Measurements from ENCODE around the gene CDC123. TPM values are rescaled to one million over a fixed set of nuclear protein-coding genes. Genes with fewer than 3 reads are reported as not detected.
A peak's percentile ranks its signal among the peaks of the same experiment; 100 is the strongest.
"Not testable (repeated sequence)": the region's sequence is repeated elsewhere in the genome, so short reads cannot be mapped to it uniquely, and the experiment has no call there.

CDC123 gene
- total and polyA plus RNA-seq, 12 donors = 41.1 to 119 (median 55.7) TPM

GRCh38 chr10:12221323-12222298 lies 25.6 kb downstream of the CDC123 start:
- H3K36me3 ChIP-seq (replicated peaks in 1 of 2) = peaks cover 0 to 38% of the 10 kb centered on the region in 2 donors
- 91 to 96% (median 93%) methylated on average over 10 of the region's 10 CpGs for WGBS, 4 donors

DNA sequence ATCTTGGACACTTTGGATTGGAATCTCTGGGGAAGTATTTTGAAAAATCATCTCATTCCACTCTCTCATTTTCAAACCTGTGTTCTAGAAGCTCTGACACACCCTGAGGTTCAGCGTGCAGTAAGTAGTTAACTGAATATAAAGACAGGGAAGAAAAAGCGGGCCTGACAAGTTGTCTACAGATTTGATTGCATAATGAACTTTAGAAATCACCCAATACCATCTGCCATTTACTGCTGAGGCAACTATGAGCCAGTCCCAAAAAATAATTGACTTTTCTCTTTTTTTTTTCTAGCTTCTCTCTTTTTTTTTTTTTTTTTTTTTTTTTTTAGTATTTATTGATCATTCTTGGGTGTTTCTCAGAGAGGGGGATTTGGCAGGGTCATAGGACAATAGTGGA lies 29.5 kb downstream of the CDC123 start:
- TF ChIP-seq POLR2A (IDR thresholded peaks at IDR 0.05) (no peak), CTCF (IDR thresholded peaks at IDR 0.05) (no peak)
- Histone ChIP-seq H3K27me3 (no peaks in the 10 kb centered on the region), H3K4me3 (no peak overlapping the region), H3K27ac (no peak overlapping the region), H3K36me3 (replicated peaks in 1 of 2) (peaks cover 0 to 19% of the 10 kb centered on the region in 2 donors), H3K4me1 (replicated peaks in 1 of 2) (no peaks in the 10 kb centered on the region), H3K9me3 (replicated peaks in 1 of 3) (no peaks in the 10 kb centered on the region)
- DNase-seq = no peak
- intact Hi-C loops (cut with DNase I) = no loop called here
- 92 to 98% (median 96%) methylated on average over 2 of the region's 2 CpGs for WGBS, 4 donors

More at GRCh38 chr10:12221323-12222298, 25.6 kb downstream of the CDC123 start:
- no peak for TF ChIP-seq POLR2A (IDR thresholded peaks at IDR 0.05)
- TF ChIP-seq CTCF (IDR thresholded peaks at IDR 0.05) = no peak
- Histone ChIP-seq H3K9me3 (replicated peaks in 1 of 3) (no peaks in the 10 kb centered on the region), H3K4me3 (no peak overlapping the region), H3K27me3 (no peaks in the 10 kb centered on the region), H3K27ac (no peak overlapping the region), H3K4me1 (replicated peaks in 1 of 2) (no peaks in the 10 kb centered on the region)
- intact Hi-C loops (cut with DNase I) = no loop called here
- no peak for DNase-seq

GRCh38 chr10:12226438-12226837 lies 30.4 kb downstream of the CDC123 start:
- DNase-seq; intact Hi-C loops (cut with DNase I); H3K27ac ChIP-seq; H3K4me3 ChIP-seq; H3K27me3 ChIP-seq; H3K4me1 ChIP-seq (replicated peaks in 1 of 2); H3K9me3 ChIP-seq (replicated peaks in 1 of 3): not testable (repeated sequence)
- 92 to 100% (median 96%) methylated on average over 6 to 28 of the region's 28 CpGs; no CpG with 5 or more reads in 1 of the 4 donors for WGBS, 4 donors
- H3K36me3 ChIP-seq (replicated peaks in 1 of 2) = peaks cover 0 to 28% of the 10 kb centered on the region in 2 donors

- DNase-seq = no peak
- no peaks in the 10 kb centered on the region for H3K9me3 ChIP-seq (replicated peaks in 1 of 3)
- no peak for TF ChIP-seq POLR2A (IDR thresholded peaks at IDR 0.05)
- TF ChIP-seq CTCF (IDR thresholded peaks at IDR 0.05) = no peak
- no peaks in the 10 kb centered on the region for H3K4me1 ChIP-seq (replicated peaks in 1 of 2)
- H3K36me3 ChIP-seq (replicated peaks in 1 of 2) = peaks cover 0 to 30% of the 10 kb centered on the region in 2 donors
- 93 to 98% (median 94%) methylated on average over 11 of the region's 11 CpGs for WGBS, 4 donors
- no peaks in the 10 kb centered on the region for H3K27me3 ChIP-seq
- no peak overlapping the region for H3K27ac ChIP-seq
- intact Hi-C loops (cut with DNase I) = no loop called here
- no peak overlapping the region for H3K4me3 ChIP-seq
Observed at GRCh38 chr10:12228851-12229250, 32.9 kb downstream of the CDC123 start.

- intact Hi-C loops (cut with DNase I); H3K27me3 ChIP-seq; H3K4me1 ChIP-seq (replicated peaks in 1 of 2); DNase-seq; H3K9me3 ChIP-seq (replicated peaks in 1 of 3); H3K4me3 ChIP-seq: not testable (repeated sequence)
- H3K27ac ChIP-seq = peak overlapping the region in 1 of 5 donors; percentile 13
- peaks cover 0 to 65% of the 10 kb centered on the region in 2 donors for H3K36me3 ChIP-seq (replicated peaks in 1 of 2)
- 87 to 98% (median 96%) methylated on average over 5 of the region's 5 CpGs for WGBS, 4 donors
Observed at GRCh38 chr10:12234687-12235086, 38.7 kb downstream of the CDC123 start.

Measured in adrenal gland (tissue), 12 donors.